GM18951 (cell line): ENCODE data around the gene TXNDC16.

Experiments used
- POLR2A ChIP-seq: IDR thresholded peaks from 4 replicates; pipeline ENCODE4 v1.6.1; 2011; ENCODE audit warnings: mild to moderate bottlenecking; ENCODE audit not compliant: insufficient read length, insufficient read depth; ENCODE audit errors: extremely low read depth
- in situ Hi-C: fragments of 300-500 bp; cut with MboI; formaldehyde crosslinking; loops from one replicate; pipeline ENCODE4 v1.12.0; 2022; ENCODE audit warnings: low sequenced_read_pairs, mixed read lengths, inconsistent platforms; ENCODE audit not compliant: unreplicated experiment

The TXNDC16 gene

DNA sequence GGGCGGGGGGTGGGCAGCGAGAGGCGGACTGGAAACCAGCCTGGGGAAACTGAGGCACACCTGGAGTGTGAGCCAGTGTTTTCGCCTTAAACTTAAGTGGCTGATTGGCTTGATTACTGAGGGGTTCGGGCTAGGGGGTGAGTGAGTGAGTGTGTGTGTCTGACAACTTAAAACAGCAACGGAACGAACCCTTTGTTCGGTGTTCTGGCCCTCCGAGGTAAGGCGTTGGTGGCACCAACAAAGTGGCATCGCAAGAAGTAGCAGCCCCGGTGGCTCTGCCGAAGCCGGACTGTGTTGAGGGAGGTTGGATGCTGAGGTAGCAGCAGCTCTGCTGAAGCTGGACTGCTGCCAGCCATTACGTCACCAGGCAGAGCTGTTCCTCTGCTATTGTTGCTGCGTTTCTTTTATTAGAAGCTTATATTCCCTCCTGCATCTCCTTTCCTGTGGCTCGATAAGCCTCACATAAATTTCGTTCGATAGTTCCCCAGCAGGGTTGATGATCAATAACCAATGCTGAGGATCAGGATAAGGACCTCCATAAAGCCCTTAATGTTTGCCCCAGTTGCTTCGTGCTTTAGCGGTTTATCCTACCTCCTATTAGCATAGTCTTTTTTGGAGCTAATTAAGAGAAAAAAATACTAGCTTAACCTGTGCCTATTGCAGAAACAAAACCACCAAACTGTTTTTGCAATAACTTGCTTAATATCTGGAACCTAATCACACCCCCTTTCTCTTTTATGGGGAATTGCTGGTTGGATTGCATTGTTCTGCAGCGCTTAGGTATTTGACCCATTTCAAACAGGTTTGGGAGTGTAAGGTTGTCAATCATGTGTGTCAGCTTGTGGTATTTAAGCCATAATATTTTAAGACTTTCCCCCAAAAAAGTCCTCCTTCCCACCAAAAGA lies 1.6 kb upstream of the TXNDC16 start:
- in situ Hi-C loops = no loop called here
- TF ChIP-seq POLR2A = no peak

- in situ Hi-C loops = no loop called here
- no peak for TF ChIP-seq POLR2A
Measured at GRCh38 chr14:52553002-52553670, 831 bp upstream of the TXNDC16 start.

DNA sequence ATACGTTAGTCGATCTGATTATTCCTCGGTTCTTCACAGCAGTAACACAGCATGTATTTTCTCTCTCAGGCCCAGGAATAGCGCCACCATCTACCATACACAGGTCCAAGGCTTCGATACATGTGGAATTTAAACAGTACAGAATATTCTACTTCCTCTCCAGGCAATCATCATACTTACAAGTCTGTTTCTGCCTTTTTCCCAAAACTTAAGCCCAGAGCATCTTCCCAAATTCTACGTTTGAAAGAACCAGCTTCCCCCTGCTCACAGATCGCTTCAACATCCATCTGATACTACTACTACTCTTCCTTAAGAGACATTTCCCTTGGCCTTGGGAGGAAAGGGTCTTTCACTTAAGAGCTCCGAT lies 626 bp downstream of the TXNDC16 start:
- no peak for TF ChIP-seq POLR2A
- in situ Hi-C loops = no loop called here

DNA sequence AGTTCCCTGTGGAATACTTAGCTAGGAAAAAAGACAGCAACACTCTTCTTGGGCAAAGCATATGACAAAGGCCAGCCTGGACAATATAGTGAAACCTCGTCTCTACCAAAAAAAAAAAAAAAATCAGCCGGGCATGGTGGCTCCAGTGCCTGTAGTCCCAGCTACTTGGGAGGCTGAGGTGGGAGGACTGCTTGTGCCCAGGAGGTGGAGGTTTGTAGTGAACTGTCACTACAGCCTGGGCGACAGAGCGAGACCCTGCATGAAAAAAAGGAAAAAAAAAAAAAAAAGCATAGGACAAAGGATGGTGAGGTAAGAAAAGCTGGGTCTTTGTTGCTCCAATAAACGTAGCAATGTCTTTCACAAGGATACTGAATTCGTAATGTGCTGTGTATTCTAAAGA lies 1.1 kb downstream of the TXNDC16 start:
- in situ Hi-C loops = no loop called here
- no peak for TF ChIP-seq POLR2A

DNA sequence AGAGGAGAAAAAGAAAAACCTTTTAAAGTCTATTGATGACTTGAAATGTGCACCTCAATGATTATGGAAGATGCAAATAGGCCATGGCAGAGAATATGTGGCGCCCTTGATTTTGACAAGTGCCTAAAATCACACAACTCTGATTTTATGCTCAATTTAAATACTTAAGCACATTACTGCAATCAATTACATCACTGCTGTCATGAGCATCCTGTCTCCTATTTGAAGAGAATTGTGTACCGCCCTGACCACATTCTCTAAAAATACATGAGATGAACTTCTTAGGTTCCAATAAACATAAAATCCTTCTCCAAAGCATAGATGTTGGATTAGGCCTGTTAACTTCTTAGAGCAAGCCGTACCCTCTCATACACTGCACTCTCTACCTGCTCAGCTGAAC lies 1.6 kb downstream of the TXNDC16 start:
- in situ Hi-C loops = no loop called here
- TF ChIP-seq POLR2A = no peak

DNA sequence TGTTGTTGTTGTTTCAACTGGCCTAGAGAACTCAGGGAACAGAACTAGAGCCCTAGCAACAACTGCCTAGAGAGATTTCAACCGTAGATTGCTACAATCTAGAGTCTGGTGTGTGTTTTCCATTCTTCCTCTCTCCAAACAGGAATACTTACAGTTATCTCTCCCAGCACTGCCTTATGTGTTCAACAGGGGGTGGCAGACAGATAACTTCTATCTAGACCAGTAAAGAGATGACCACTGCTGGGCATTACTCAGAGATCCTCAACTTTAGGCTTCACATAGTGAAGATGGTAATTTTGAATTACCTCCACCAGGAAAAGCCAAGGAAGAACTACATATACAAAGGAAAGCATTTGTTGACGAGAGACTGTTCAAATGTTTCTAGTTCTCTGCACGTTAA lies 4.8 kb downstream of the TXNDC16 start:
- in situ Hi-C loops = no loop called here
- TF ChIP-seq POLR2A = no peak

DNA sequence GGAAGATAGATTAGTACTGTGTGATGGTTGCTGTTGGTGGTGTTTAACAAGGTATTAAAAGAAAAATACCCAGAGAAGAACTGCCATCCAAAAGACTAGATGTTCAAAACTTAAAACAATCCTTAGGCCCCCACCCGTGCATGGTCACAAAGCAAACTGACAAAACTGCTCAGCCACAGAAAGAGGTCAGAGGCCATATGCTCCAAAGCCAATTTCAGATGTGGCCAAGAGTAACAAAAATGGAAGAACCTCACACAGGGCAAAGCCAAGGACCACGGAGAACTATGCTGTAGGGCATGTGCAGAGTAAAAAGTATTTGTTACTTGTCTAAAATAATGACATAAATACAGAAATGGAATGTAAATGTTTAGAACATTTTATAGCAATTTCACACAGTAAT lies 5.3 kb downstream of the TXNDC16 start:
- in situ Hi-C loops = no loop called here
- no peak for TF ChIP-seq POLR2A

DNA sequence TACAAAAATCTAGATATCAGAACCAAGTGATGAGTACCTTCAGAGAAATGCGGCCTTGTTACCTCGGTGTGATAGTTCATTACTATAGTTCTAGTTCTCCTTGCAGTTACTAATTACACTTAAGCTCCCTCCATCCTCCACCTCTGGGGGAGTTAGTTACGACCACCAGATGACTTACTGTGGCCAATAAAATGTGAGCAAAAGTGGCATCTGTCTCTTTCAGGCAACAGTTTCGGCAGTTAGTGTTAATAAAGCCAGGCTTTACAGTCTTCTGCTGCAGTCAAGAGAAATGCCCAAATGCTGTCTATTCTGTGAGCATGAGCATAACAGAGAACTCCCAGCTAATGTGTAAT lies 6.0 kb downstream of the TXNDC16 start:
- in situ Hi-C loops = no loop called here
- TF ChIP-seq POLR2A = no peak

GRCh38 chr14:52545584-52546317 lies 6.6 kb downstream of the TXNDC16 start:
- TF ChIP-seq POLR2A = no peak
- in situ Hi-C loops = no loop called here

GRCh38 chr14:52538623-52539022 lies 13.7 kb downstream of the TXNDC16 start:
- in situ Hi-C loops = no loop called here
- TF ChIP-seq POLR2A = no peak

DNA sequence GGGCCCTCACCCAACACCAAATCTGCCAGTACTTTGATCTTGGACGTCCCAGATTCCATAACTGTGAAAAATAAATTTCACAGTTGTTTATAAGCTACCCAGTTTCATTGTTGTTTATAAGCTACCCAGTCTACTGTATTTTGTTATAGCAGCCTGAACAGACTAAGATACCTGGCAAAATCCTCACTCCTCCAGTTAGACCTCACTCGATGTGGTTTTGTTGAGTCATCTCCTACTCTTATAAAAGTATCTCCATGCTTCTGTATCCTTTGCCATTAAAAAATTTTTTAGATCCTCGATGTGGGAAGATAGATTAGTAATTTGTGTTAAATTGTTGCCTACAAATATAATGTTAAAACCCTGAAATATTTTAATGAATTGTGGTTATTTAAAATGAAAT lies 16.0 kb downstream of the TXNDC16 start:
- in situ Hi-C loops = no loop called here
- no peak for TF ChIP-seq POLR2A

DNA sequence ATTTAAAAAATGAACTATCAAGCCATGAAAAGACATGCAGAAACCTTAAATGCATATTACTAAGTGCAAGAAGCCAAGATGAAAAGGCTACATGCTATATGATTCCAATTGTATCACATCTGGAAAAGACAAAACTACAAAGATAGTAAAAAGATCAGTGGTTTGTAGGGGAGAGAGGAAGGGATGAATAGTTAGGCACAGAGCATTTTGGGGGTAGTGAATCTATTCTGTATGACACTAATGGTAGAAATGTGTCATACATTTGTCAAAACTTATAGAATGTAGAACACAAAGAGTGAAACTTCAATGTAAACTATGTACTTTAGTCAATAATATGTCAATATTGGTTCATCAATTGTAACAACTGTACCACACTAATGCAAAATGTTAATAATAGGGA lies 20.8 kb downstream of the TXNDC16 start:
- in situ Hi-C loops = no loop called here
- no peak for TF ChIP-seq POLR2A

DNA sequence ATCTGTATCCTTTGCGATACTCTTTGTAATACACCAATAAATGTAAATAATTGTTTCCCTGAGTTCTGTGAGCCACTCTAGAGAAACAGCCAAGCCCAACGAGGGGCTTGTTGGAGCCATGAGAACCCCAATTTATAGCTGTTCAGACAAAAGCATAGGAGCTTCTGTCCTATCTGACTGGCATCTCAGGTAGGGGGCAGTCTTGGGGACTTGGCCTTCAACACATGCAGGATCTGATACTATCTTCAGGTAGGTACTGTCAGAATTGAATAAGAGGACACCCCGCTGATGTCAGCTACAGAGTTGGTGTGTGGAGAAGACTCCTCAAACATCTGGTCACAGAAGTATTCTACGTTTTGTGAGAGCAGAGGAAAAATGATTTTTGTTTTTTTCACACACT lies 25.3 kb downstream of the TXNDC16 start:
- no peak for TF ChIP-seq POLR2A

GRCh38 chr14:52522581-52523345 lies 29.5 kb downstream of the TXNDC16 start:
- in situ Hi-C loops = no loop called here
- TF ChIP-seq POLR2A = no peak

More for the DNA sequence above, 25.3 kb downstream of the TXNDC16 start:
- in situ Hi-C loops = no loop called here
